H54 (cell line): Measurements from ENCODE around the gene CMTM8.
"Not testable (repeated sequence)": the region's sequence is repeated elsewhere in the genome, so short reads cannot be mapped to it uniquely, and the experiment has no call there.

Experiments used
- DNase-seq: peaks from one replicate; pipeline ENCODE4 v3.0.0; 2011; ENCODE audit warnings: low spot score, mixed read lengths; ENCODE audit not compliant: insufficient read length
- FAIRE-seq: peaks from 3 replicates; lab custom pipeline; 2011; peaks lifted over from hg19 to GRCh38; lab: Jason Lieb, UNC
- POLR2A ChIP-seq: IDR thresholded peaks from 2 replicates; pipeline ENCODE4 v1.6.1; 2011; ENCODE audit warnings: low read depth, mild to moderate bottlenecking, low read length

CMTM8 gene

GRCh38 chr3:32238453-32239306 is at the start of gene CMTM8:
Gene CMTM8 (plus strand): TSS chr3:32238680. CDS start chr3:32238973, 293 bp downstream.
- no peak for TF ChIP-seq POLR2A
- DNase-seq (no peak), FAIRE-seq (no peak)

- TF ChIP-seq POLR2A: no peak
- FAIRE-seq (no peak), DNase-seq (no peak)
Observed at GRCh38 chr3:32189693-32190092, 48.8 kb upstream of the CMTM8 start.

- not testable (repeated sequence) for DNase-seq, FAIRE-seq
Observed at GRCh38 chr3:32190556-32190955, 47.9 kb upstream of the CMTM8 start.

GRCh38 chr3:32193101-32193500 is 45.4 kb upstream of the CMTM8 start:
- DNase-seq: no peak
- TF ChIP-seq POLR2A: no peak
- no peak for FAIRE-seq

DNA sequence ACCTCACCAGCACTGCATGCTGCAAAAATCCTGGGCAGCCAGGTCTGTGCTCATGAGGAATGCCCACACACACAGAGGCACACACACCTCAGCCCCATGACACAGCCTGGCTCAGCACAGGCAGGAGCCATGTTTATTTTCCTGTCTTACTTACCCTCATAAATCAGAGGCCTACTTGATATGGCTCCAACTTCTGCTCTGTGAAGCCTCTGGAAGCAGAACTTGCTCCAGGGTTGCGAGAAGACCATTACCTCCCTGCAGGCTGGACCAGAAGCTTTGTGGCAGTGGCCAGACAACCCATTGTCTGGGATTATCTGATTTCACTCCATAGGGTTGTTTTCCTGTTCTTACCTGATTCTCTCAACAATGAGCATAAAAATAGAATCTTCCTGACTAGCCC is 43.8 kb upstream of the CMTM8 start:
- DNase-seq: no peak
- FAIRE-seq: no peak
- no peak for TF ChIP-seq POLR2A

GRCh38 chr3:32195995-32196540 is 42.4 kb upstream of the CMTM8 start:
- DNase-seq: no peak
- TF ChIP-seq POLR2A: no peak
- FAIRE-seq: no peak

GRCh38 chr3:32197991-32198390 is 40.5 kb upstream of the CMTM8 start:
- FAIRE-seq: no peak
- no peak for DNase-seq
- TF ChIP-seq POLR2A: no peak

GRCh38 chr3:32198714-32199113 is 39.8 kb upstream of the CMTM8 start:
- no peak for TF ChIP-seq POLR2A
- no peak for FAIRE-seq
- DNase-seq: no peak

GRCh38 chr3:32200490-32200889 is 38.0 kb upstream of the CMTM8 start:
- no peak for TF ChIP-seq POLR2A
- DNase-seq (no peak), FAIRE-seq (no peak)

- no peak for DNase-seq
- no peak for FAIRE-seq
- TF ChIP-seq POLR2A: no peak
Observed at GRCh38 chr3:32200992-32201758, 37.3 kb upstream of the CMTM8 start.

- DNase-seq (no peak), FAIRE-seq (no peak)
- TF ChIP-seq POLR2A: no peak
Observed at GRCh38 chr3:32202496-32202895, 36.0 kb upstream of the CMTM8 start.

- DNase-seq (no peak), FAIRE-seq (no peak)
- TF ChIP-seq POLR2A: no peak
Observed at GRCh38 chr3:32203854-32204253, 34.6 kb upstream of the CMTM8 start.

- FAIRE-seq (no peak), DNase-seq (no peak)
- no peak for TF ChIP-seq POLR2A
Observed at GRCh38 chr3:32208447-32208846, 30.0 kb upstream of the CMTM8 start.

DNA sequence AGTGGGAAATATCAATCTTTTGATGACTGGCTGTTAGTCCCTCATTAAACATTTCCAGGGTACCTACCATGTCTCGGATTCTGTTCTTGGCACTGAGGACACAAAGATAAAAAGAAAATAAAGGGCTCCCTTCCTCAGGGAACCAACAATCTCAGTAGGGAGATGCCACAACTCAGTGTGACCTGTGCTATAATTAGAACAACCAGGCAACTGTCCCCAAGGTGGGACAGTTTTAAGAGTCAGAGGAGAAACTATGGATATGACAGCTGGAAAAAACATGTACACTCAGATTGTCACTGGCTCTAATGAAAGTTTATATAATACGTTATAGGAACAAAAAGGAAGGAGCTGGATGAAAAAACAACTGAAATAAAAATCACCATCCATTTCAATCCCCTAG is 23.3 kb upstream of the CMTM8 start:
- DNase-seq (no peak), FAIRE-seq (no peak)
- TF ChIP-seq POLR2A: no peak

GRCh38 chr3:32216172-32216783 is 22.2 kb upstream of the CMTM8 start:
- FAIRE-seq (no peak), DNase-seq (no peak)
- no peak for TF ChIP-seq POLR2A
